ENCODE measurements around the gene SEMA4D. TPM values are rescaled to one million over a fixed set of nuclear protein-coding genes. Genes with fewer than 3 reads are reported as not detected.

The SEMA4D gene
- total RNA-seq, 1 experiment from 2014 or later: 23.3 TPM

- no TSS peak for BruUV-seq (replicated peaks)
- no peak for DNase-seq
- intact Hi-C loops (cut with micrococcal nuclease; ENCODE audit: unreplicated experiment): no loop called here
- TF ChIP-seq CTCF (IDR thresholded peaks at IDR 0.05; ENCODE audit: unreplicated experiment): no peak
- no peaks in the 10 kb centered on the region for H3K27me3 Mint-ChIP-seq (ENCODE audit: unreplicated experiment)
- H3K4me3 Mint-ChIP-seq (ENCODE audit: low read depth, unreplicated experiment): no peak overlapping the region
- no peaks in the 10 kb centered on the region for H3K4me1 Mint-ChIP-seq (ENCODE audit: low read depth, unreplicated experiment)
- CTCF ChIA-PET: no interaction called here
- peaks cover 6% of the 10 kb centered on the region for H3K36me3 Mint-ChIP-seq (ENCODE audit: insufficient read depth, unreplicated experiment)
- H3K9me3 Mint-ChIP-seq (ENCODE audit: low read depth, unreplicated experiment): no peaks in the 10 kb centered on the region
- H3K27ac Mint-ChIP-seq (ENCODE audit: unreplicated experiment): no peak overlapping the region
Observed at GRCh38 chr9:89366711-89367110, 131.2 kb downstream of the SEMA4D start.

GRCh38 chr9:89365532-89365912, 132.4 kb downstream of the SEMA4D start:
- no peak overlapping the region for H3K27ac Mint-ChIP-seq (ENCODE audit: unreplicated experiment)
- DNase-seq: no peak
- no peaks in the 10 kb centered on the region for H3K4me1 Mint-ChIP-seq (ENCODE audit: low read depth, unreplicated experiment)
- H3K4me3 Mint-ChIP-seq (ENCODE audit: low read depth, unreplicated experiment): no peak overlapping the region
- H3K9me3 Mint-ChIP-seq (ENCODE audit: low read depth, unreplicated experiment): no peaks in the 10 kb centered on the region
- peaks cover 16% of the 10 kb centered on the region for H3K36me3 Mint-ChIP-seq (ENCODE audit: insufficient read depth, unreplicated experiment)
- TF ChIP-seq CTCF (IDR thresholded peaks at IDR 0.05; ENCODE audit: unreplicated experiment): no peak
- CTCF ChIA-PET: no interaction called here
- BruUV-seq (replicated peaks): no TSS peak
- intact Hi-C loops (cut with micrococcal nuclease; ENCODE audit: unreplicated experiment): no loop called here
- H3K27me3 Mint-ChIP-seq (ENCODE audit: unreplicated experiment): no peaks in the 10 kb centered on the region

GRCh38 chr9:89364666-89365531, 133.0 kb downstream of the SEMA4D start:
- Mint-ChIP-seq H3K4me1 (ENCODE audit: low read depth, unreplicated experiment) (no peaks in the 10 kb centered on the region), H3K36me3 (ENCODE audit: insufficient read depth, unreplicated experiment) (peaks cover 22% of the 10 kb centered on the region), H3K27ac (ENCODE audit: unreplicated experiment) (no peak overlapping the region), H3K4me3 (ENCODE audit: low read depth, unreplicated experiment) (no peak overlapping the region), H3K9me3 (ENCODE audit: low read depth, unreplicated experiment) (no peaks in the 10 kb centered on the region), H3K27me3 (ENCODE audit: unreplicated experiment) (no peaks in the 10 kb centered on the region)
- CTCF ChIA-PET: no interaction called here
- intact Hi-C loops (cut with micrococcal nuclease; ENCODE audit: unreplicated experiment): no loop called here
- no TSS peak for BruUV-seq (replicated peaks)
- DNase-seq: no peak
- TF ChIP-seq CTCF (IDR thresholded peaks at IDR 0.05; ENCODE audit: unreplicated experiment): no peak

- CTCF ChIA-PET: no interaction called here
- H3K27me3 Mint-ChIP-seq (ENCODE audit: unreplicated experiment): no peaks in the 10 kb centered on the region
Observed at GRCh38 chr9:89363921-89364665, 133.8 kb downstream of the SEMA4D start.

More at GRCh38 chr9:89363921-89364665, 133.8 kb downstream of the SEMA4D start:
- no peak overlapping the region for H3K4me3 Mint-ChIP-seq (ENCODE audit: low read depth, unreplicated experiment)
- TF ChIP-seq CTCF (IDR thresholded peaks at IDR 0.05; ENCODE audit: unreplicated experiment): no peak
- intact Hi-C loops (cut with micrococcal nuclease; ENCODE audit: unreplicated experiment): no loop called here
- no peaks in the 10 kb centered on the region for H3K9me3 Mint-ChIP-seq (ENCODE audit: low read depth, unreplicated experiment)
- H3K27ac Mint-ChIP-seq (ENCODE audit: unreplicated experiment): no peak overlapping the region
- no peaks in the 10 kb centered on the region for H3K4me1 Mint-ChIP-seq (ENCODE audit: low read depth, unreplicated experiment)
- no peak for DNase-seq
- peaks cover 24% of the 10 kb centered on the region for H3K36me3 Mint-ChIP-seq (ENCODE audit: insufficient read depth, unreplicated experiment)
- BruUV-seq (replicated peaks): no TSS peak

Measured in Calu3 (cell line).